GOT3 (cell line): Measurements from ENCODE around the gene TACC3.

Experiments
- DNase-seq: peaks from one replicate; lab custom pipeline; 2025; ENCODE audit warnings: mixed read lengths; lab: John Stamatoyannopoulos, UW

TACC3 gene

GRCh38 chr4:1746919-1747602 is 25.7 kb downstream of the TACC3 start:
- no peak for DNase-seq

- no peak for DNase-seq
These were observed 26.3 kb downstream of the TACC3 start for GRCh38 chr4:1747603-1747967.

DNA sequence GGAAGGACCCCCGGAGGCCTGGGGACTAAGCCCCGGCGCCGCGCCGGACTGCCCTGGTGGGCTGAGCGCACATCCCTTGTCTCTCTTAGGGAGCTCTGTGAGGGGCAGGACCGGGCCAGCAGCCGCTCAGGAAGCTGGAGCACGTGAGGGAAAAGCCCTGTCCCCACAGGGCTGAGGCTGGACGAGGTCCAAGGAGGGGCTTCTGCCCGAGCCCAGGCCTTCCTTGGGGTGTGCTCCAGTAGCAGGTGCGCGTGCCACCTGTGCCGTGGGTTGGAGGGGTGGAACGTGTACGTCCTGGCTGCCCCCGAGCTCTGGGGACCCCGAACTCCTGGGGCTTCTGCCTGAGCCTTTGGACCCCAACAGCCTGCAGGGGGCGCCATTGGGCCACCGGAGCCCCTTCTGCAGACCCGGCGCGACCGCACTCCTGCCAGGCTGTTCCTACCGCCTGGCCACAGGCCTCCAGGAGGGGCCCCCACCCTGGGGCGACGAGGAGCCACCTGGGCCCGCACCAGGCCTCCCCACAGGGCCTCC is 27.2 kb downstream of the TACC3 start:
- DNase-seq: no peak

- no peak for DNase-seq
These were observed 28.0 kb downstream of the TACC3 start for GRCh38 chr4:1749370-1749769.

DNA sequence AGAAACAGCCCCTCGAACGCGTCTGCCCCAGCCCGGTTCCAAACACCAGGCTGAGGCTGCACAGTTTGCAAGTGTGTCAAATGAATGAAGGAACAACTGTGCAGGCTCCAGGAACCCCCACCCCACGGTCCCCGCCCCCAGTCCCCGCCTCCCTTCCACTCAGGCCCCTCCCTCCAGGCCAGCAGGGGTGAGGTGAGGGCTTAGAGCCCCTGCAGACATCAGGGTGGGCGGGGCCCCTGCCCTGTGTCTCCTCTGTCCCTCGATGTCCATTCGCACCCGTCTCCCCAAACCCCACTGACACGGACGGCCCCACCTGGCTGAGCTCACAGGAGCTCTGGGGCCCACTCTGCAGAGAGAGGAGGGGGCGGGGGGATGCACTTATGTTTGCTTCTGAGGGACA is 28.5 kb downstream of the TACC3 start:
- no peak for DNase-seq

DNA sequence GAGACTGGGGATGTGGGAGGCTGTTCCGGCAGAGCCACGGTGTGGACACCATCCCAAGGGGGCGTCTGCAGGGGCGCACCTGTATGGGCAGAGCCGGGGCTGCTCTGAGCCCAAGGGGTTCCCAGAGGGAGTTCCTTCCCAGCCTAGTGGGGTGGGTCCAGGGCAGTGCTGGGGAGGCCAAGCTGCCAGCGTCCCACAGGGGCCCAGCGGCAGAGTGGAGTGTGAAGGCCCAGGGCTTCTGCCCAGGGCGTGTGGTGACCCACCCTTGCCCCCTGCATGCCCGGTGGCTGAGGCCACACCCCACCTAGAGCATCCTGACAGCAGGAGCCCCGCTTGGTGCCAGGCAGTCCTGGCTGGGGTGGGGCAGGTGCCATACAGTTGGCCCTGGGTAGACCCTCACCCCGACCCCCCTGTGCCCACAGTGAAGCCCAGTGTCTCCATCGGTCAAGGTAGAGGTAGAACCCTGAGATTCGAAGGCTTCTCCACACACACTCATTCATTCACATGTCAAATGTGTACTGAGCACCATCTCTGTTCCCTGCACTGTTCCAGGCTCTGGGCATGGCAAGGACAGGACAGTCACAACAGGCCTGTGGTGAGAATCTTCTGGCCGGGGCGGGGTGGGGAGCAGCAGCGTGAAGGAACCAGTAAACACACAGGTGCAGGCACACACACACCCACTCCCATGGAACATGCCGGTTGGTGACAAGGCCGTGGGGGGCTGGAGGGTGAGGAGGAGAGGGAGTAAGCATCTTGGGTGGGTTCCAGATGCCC is 29.2 kb downstream of the TACC3 start:
- no peak for DNase-seq

GRCh38 chr4:1751155-1751918 is 30.0 kb downstream of the TACC3 start:
- DNase-seq: no peak

DNA sequence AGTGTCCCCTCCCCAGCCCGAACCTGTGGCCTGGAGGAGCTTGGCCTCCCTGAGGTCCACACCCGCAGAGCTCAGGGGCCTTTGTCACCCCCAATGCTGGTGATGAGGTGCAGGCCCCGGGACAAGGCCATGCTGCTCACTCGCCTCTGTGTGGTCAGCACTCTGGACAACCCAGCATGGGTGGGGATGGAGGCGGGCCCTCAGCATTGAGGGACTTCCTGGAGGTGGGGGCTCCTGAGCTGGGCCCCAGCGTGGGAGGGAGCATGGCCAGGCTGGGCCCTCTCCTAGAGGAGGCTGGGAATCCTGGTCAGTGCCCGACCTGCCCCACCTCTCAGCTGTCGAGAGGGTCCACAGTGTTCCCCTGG is 30.6 kb downstream of the TACC3 start:
- no peak for DNase-seq

GRCh38 chr4:1752284-1753041 is 31.1 kb downstream of the TACC3 start:
- DNase-seq: no peak

- DNase-seq: no peak
These were observed 32.0 kb downstream of the TACC3 start for GRCh38 chr4:1753294-1753696.

DNA sequence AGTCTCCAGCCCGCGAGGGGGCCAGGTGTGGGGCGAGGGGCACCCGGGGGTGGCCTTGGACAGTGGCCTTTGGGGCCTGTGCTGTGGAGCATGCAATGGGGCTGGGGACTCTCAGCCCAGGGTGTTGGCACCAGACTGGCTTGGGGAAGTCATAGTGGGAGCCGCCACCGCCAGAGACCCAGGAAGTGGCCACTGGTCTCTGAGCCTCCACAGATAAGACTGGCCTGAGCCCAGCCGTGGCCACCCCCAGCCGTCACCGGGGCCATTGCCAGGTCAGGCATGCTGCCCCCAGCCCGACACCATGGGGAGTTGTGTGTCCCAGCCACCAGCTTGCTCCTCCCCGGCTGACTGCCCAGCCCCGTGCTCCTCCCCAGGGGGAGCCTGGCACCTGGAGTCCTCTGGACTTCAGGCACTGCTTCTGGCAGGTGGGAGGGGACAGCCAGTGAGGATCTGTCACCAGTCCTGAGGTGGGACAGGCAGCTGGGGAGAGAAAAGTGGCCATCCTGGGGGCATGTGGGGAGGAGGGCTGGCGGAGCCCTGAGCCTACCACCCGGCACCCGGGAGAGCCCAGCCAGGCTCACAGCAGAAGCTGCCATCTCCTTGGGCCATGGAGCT is 32.5 kb downstream of the TACC3 start:
- DNase-seq: no peak

DNA sequence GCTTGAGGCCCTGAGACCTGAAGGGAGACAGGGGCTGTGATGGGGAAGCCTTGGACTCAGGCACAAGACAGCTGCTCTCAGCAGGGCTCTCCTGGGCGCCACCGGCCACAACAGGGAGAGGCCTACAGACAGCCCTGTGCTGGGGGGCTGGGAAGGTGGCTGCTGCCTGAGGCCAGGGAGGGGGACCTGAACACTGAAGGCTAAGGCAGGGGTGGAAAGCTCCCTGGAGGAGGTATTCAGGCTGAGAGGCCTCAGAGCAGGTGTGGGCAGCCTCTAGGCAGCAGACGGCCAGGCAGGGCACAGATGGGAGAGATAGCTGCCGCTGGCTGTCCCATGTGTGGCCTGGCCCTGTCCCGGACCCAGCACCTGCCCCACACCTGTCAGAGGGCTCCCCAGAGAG is 33.0 kb downstream of the TACC3 start:
- no peak for DNase-seq

GRCh38 chr4:1755297-1755696 is 34.0 kb downstream of the TACC3 start:
- no peak for DNase-seq

GRCh38 chr4:1756079-1756478 is 34.8 kb downstream of the TACC3 start:
- DNase-seq: no peak

DNA sequence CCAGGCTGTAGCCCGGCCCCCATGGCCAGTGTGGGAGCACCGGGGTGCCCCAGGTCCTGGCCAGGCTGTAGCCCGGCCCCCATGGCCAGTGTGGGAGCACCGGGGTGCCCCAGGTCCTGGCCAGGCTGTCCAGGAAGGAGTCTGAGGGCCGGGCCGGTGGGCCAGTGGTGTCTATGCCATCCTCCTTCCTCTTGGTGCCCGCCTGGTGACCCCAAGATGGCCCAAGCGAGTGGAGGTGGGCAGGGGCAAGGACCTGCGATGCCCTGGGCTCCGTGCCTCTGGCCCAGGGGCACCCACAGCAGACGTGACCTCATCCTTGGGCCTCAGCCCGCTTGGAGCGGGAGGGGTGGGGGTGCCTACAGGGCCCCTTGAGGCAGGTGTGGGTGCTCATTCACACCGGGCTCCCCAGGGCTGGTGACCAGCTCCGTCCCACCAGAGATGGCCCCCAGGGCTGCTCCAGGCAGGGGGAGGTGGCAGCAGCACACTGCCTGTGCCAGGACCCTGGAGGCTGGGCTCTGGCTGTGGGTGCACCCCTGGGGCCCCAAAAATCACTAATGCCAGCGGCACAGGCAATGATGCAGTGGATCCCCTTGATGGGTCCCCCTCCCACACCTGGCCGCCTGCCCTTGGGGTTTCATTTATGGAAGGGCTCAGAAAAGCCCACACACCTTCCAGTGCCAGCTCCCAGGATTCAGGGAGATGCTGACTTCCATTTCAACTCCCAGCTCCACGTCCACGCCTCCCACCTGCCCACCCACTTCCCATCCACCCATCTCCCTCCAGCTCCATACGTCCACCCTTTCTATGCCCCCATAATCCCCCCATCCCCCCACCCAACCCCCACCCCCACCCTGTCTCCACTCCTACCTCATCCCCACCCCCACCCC is 35.8 kb downstream of the TACC3 start:
- no peak for DNase-seq

- DNase-seq: no peak
These were observed 36.5 kb downstream of the TACC3 start for GRCh38 chr4:1757836-1758235.

GRCh38 chr4:1758306-1759121 is 37.2 kb downstream of the TACC3 start:
- no peak for DNase-seq

- DNase-seq: no peak
These were observed 38.0 kb downstream of the TACC3 start for GRCh38 chr4:1759170-1759817.

GRCh38 chr4:1759818-1760223 is 38.5 kb downstream of the TACC3 start:
- DNase-seq: no peak
